Measurements from ENCODE around the gene PACSIN1. TPM values are rescaled to one million over a fixed set of nuclear protein-coding genes. Genes with fewer than 3 reads are reported as not detected.

The PACSIN1 gene
- total and polyA plus RNA-seq, 10 of the 15 experiments (the other 5 are each of a cell fraction or from before 2014, with no cell fraction given): 0.50 to 9.4 (median 2.8) TPM

DNA sequence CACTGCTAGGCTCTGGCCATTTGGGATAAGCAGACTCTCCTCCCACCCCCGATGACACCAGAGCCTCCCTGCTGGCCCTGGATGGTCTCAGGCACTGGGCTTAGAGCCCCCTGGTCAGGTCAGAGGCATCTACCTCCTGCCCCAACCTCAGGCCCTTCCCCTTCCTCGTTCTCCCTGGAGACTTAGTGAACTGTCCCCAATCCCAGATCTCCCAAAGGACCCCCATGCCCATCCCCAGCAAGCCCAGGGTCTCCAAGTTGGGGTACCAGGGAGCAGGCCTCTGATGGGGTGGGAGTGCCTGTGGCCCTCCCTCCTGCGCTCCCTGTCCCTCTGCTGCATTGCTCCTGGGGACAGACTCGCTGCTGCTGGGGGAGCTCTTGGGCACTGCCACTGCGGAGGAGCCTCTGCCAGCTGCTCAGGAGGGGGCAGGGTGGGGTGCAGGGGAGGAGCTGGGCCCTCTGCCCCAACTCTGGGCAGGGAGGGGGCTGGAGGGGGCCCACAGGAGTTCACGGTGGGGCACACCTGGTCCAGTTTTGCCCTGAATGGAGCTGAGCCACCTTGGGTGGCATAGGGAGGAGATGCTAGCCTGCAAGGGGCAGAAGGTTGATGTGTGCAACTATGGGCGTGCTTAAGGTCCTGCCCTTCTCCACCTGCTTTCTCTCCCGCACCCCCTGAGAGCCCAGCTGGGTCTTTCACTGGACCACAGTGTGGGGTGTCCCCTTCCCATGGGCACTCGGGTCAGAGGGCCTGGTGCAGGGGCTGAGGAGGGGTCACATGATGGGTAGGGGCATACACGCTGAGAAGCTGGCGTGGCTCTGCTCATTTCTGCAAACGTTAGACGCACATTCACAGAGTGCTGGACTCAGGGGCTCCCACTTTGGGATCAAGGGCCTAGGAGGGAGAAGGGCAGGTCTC, 49.9 kb downstream of the PACSIN1 start:
- in situ Hi-C loops (cut with MboI) (no loop called here), intact Hi-C loops (cut with micrococcal nuclease; ENCODE audit: unreplicated experiment) (no loop called here)
- DNase-seq (ENCODE audit: low read depth, low spot score) (no peak), ATAC-seq (no peak), FAIRE-seq (no peak)
- no peaks in the 10 kb centered on the region for H3K79me2 ChIP-seq (ENCODE audit: control insufficient read depth, insufficient read depth, low read length)
- H4K20me1 ChIP-seq (ENCODE audit: control insufficient read depth, insufficient read depth): no peaks in the 10 kb centered on the region
- H3K36me3 ChIP-seq (ENCODE audit: control insufficient read depth in 2 of 2, insufficient read depth in 2 of 2, low read length in 1 of 2): no peaks in the 10 kb centered on the region
- no peak overlapping the region for H2AFZ ChIP-seq (ENCODE audit: control insufficient read depth, low read depth, low read length)
- H3K27me3 ChIP-seq (replicated peaks in 1 of 2; ENCODE audit: control insufficient read depth in 2 of 2, insufficient read depth in 2 of 2, low read length in 1 of 2): no peaks in the 10 kb centered on the region
- H3K9me3 ChIP-seq (replicated peaks; ENCODE audit: control insufficient read depth, insufficient read depth, low read length): no peaks in the 10 kb centered on the region
- H3K4me1 ChIP-seq (ENCODE audit: control insufficient read depth, insufficient read depth, low read length): no peaks in the 10 kb centered on the region
- ChIA-PET RAD21 (ENCODE audit: unreplicated experiment) (no interaction called here), POLR2A (no interaction called here), CTCF (no interaction called here), SMC1A (ENCODE audit: uncharacterized antibody, unreplicated experiment) (interaction anchor here (1.4 kb wide), 1 partner anchor 94 kb away, joined by 3 read pairs; no protein-coding TSS in a partner anchor)
- WGBS (ENCODE audit: insufficient coverage, insufficient replicate concordance, low lambda C conversion rate, missing lambda C conversion rate): 37% methylated on average over 13 of the region's 13 CpGs
- H3K27ac ChIP-seq (ENCODE audit: control insufficient read depth, insufficient read depth): no peak overlapping the region
- H3K4me2 ChIP-seq (ENCODE audit: control insufficient read depth, insufficient read depth): no peak overlapping the region
- no peak overlapping the region for H3K4me3 ChIP-seq
- BruUV-seq (replicated peaks): no TSS peak
- H3K9ac ChIP-seq (ENCODE audit: control insufficient read depth, insufficient read depth, low read length): no peak overlapping the region
- TF ChIP-seq USF1 (IDR thresholded peaks at IDR 0.05; ENCODE audit: borderline replicate concordance, extremely low read length, insufficient read depth, low read depth, low read length): no peak
- TF ChIP-seq MTA2 (IDR thresholded peaks at IDR 0.05; ENCODE audit: low read depth): no peak
- TF ChIP-seq, protein P1, sequence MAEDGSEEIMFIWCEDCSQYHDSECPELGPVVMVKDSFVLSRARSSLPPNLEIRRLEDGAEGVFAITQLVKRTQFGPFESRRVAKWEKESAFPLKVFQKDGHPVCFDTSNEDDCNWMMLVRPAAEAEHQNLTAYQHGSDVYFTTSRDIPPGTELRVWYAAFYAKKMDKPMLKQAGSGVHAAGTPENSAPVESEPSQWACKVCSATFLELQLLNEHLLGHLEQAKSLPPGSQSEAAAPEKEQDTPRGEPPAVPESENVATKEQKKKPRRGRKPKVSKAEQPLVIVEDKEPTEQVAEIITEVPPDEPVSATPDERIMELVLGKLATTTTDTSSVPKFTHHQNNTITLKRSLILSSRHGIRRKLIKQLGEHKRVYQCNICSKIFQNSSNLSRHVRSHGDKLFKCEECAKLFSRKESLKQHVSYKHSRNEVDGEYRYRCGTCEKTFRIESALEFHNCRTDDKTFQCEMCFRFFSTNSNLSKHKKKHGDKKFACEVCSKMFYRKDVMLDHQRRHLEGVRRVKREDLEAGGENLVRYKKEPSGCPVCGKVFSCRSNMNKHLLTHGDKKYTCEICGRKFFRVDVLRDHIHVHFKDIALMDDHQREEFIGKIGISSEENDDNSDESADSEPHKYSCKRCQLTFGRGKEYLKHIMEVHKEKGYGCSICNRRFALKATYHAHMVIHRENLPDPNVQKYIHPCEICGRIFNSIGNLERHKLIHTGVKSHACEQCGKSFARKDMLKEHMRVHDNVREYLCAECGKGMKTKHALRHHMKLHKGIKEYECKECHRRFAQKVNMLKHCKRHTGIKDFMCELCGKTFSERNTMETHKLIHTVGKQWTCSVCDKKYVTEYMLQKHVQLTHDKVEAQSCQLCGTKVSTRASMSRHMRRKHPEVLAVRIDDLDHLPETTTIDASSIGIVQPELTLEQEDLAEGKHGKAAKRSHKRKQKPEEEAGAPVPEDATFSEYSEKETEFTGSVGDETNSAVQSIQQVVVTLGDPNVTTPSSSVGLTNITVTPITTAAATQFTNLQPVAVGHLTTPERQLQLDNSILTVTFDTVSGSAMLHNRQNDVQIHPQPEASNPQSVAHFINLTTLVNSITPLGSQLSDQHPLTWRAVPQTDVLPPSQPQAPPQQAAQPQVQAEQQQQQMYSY (CRISPR knock-in tag; IDR thresholded peaks at IDR 0.05): no peak
- no peak for TF ChIP-seq ZNF24 (IDR thresholded peaks at IDR 0.05)
- TF ChIP-seq PAX5 (IDR thresholded peaks at IDR 0.05; ENCODE audit: borderline replicate concordance, low read depth, low read length): no peak
- TF ChIP-seq BCL11A (IDR thresholded peaks at IDR 0.05; ENCODE audit: low read depth, low read length): no peak
- TF ChIP-seq E4F1 (IDR thresholded peaks at IDR 0.05; ENCODE audit: borderline replicate concordance, partially characterized antibody): no peak
- TF ChIP-seq PML (IDR thresholded peaks at IDR 0.05; ENCODE audit: low read length): no peak
- TF ChIP-seq, protein P2, sequence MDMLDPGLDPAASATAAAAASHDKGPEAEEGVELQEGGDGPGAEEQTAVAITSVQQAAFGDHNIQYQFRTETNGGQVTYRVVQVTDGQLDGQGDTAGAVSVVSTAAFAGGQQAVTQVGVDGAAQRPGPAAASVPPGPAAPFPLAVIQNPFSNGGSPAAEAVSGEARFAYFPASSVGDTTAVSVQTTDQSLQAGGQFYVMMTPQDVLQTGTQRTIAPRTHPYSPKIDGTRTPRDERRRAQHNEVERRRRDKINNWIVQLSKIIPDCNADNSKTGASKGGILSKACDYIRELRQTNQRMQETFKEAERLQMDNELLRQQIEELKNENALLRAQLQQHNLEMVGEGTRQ (IDR thresholded peaks at IDR 0.05; ENCODE audit: borderline replicate concordance, low read depth, low read length): no peak
- no peak for TF ChIP-seq HDAC6 (IDR thresholded peaks at IDR 0.05; ENCODE audit: unreplicated experiment)
- TF ChIP-seq TCF7 (IDR thresholded peaks at IDR 0.05; ENCODE audit: borderline replicate concordance): no peak
- TF ChIP-seq PAX8 (IDR thresholded peaks at IDR 0.05): no peak
- no peak for TF ChIP-seq BCL3 (IDR thresholded peaks at IDR 0.05; ENCODE audit: borderline replicate concordance, insufficient read depth, low read depth, low read length, poor library complexity, severe bottlenecking)

Measured in GM12878 (cell line).